Testis (tissue), 3 donors: Measurements from ENCODE around the gene SCAPER. TPM values are rescaled to one million over a fixed set of nuclear protein-coding genes. Genes with fewer than 3 reads are reported as not detected.

ENCODE experiments used
- DNase-seq: peaks from one replicate; pipeline ENCODE4 v3.0.0-alpha.2; 2019
- H3K27ac ChIP-seq, 2 donors: fragments of 200-600 bp; sonication (generic); one replicate each; pipeline ENCODE4 v1.5.1; 2019
- H3K27me3 ChIP-seq: fragments of 200-600 bp; sonication (generic); one replicate; pipeline ENCODE4 v1.5.1; 2019
- H3K36me3 ChIP-seq: fragments of 200-600 bp; sonication (generic); one replicate; pipeline ENCODE4 v1.5.1; 2017; ENCODE audit warnings: low read depth; ENCODE audit errors: missing control alignments
- H3K4me1 ChIP-seq: fragments of 200-600 bp; sonication (generic); one replicate; pipeline ENCODE4 v1.5.1; 2019
- H3K4me3 ChIP-seq, 2 donors: fragments of 200-600 bp; sonication (generic); one replicate each; pipeline ENCODE4 v1.5.1; 2017 to 2019
- H3K9me3 ChIP-seq: fragments of 200-600 bp; sonication (generic); one replicate; pipeline ENCODE4 v1.5.1; 2017
- CTCF ChIP-seq, 3 experiments: fragments of 450-650 bp in 2 of 3; fragments of 200-600 bp in 1 of 3; sonication (generic) in 1 of 3; IDR thresholded peaks; one replicate each; pipeline ENCODE4 v1.5.1; 2016 to 2019; ENCODE audit warnings: antibody characterized with exemption in 3 of 3, mild to moderate bottlenecking in 2 of 3, moderate library complexity in 1 of 3
- POLR2A ChIP-seq: fragments of 450-650 bp; IDR thresholded peaks from one replicate; pipeline ENCODE4 v1.6.1; 2017; ENCODE audit warnings: antibody characterized with exemption, mild to moderate bottlenecking, moderate library complexity
- WGBS, 2 donors: methylation state at CpG; one replicate each; pipeline ENCODE4 v1.1.5; 2018; 5-methylcytosine and 5-hydroxymethylcytosine counted together
- intact Hi-C: fragments of 100-400 bp; cut with DNase I; formaldehyde crosslinking; loops from one replicate; pipeline ENCODE4 v1.15.1; 2023; ENCODE audit warnings: low total_unique reads
- polyA plus RNA-seq: library from polyadenylated mRNA; stranded (reverse); fragments of 350-450 nt; fragmentation: Illumina TruSeq; extraction: RNeasy Lipid Tissue Mini Kit (QIAGEN cat#74804); gene quantifications from one replicate; pipeline ENCODE4 v1.2.3, GENCODE V29; 2014; ENCODE audit warnings: low read depth, low replicate concordance; ENCODE audit not compliant: insufficient read depth
- total RNA-seq, 2 donors: library from RNA; depleted of rRNA; stranded (reverse); fragments of >200 nt; gene quantifications; one replicate each; pipeline ENCODE4 v1.2.3, GENCODE V29; 2016

The SCAPER gene
- total and polyA plus RNA-seq, 3 donors from 2014 or later, result 43.7 to 60.7 (median 54.8) TPM

GRCh38 chr15:76636059-76636458 lies 269.1 kb downstream of the SCAPER start:
- no peaks in the 10 kb centered on the region for H3K36me3 ChIP-seq
- TF ChIP-seq CTCF (IDR thresholded peaks at IDR 0.05) (no peak), POLR2A (no peak)
- H3K4me1 ChIP-seq, result no peaks in the 10 kb centered on the region
- no peak overlapping the region for H3K27ac ChIP-seq
- H3K27me3 ChIP-seq, result no peaks in the 10 kb centered on the region
- H3K4me3 ChIP-seq, result no peak overlapping the region
- DNase-seq, result no peak
- H3K9me3 ChIP-seq, result no peaks in the 10 kb centered on the region
- intact Hi-C loops, result no loop called here

- 85 to 90% methylated on average over 4 of the region's 4 CpGs for WGBS, 2 donors
- Histone ChIP-seq H3K4me1 (no peaks in the 10 kb centered on the region), H3K9me3 (no peaks in the 10 kb centered on the region), H3K27ac (no peak overlapping the region), H3K36me3 (no peaks in the 10 kb centered on the region), H3K4me3 (no peak overlapping the region), H3K27me3 (no peaks in the 10 kb centered on the region)
- DNase-seq, result no peak
- no peak for TF ChIP-seq CTCF (IDR thresholded peaks at IDR 0.05)
- TF ChIP-seq POLR2A, result no peak
- intact Hi-C loops, result no loop called here
These were observed 278.5 kb downstream of the SCAPER start for GRCh38 chr15:76626611-76627010.

GRCh38 chr15:76625267-76625666 lies 279.9 kb downstream of the SCAPER start:
- no peaks in the 10 kb centered on the region for H3K4me1 ChIP-seq
- TF ChIP-seq POLR2A (no peak), CTCF (IDR thresholded peaks at IDR 0.05) (no peak)
- H3K27ac ChIP-seq, result no peak overlapping the region
- H3K9me3 ChIP-seq, result no peaks in the 10 kb centered on the region
- no peak for DNase-seq
- intact Hi-C loops, result no loop called here
- no peaks in the 10 kb centered on the region for H3K36me3 ChIP-seq
- H3K4me3 ChIP-seq, result no peak overlapping the region
- 77 to 88% methylated on average over 3 to 4 of the region's 4 CpGs for WGBS, 2 donors
- no peaks in the 10 kb centered on the region for H3K27me3 ChIP-seq

GRCh38 chr15:76614725-76615124 lies 290.4 kb downstream of the SCAPER start:
- no peak for DNase-seq
- H3K27ac ChIP-seq, result no peak overlapping the region
- no peaks in the 10 kb centered on the region for H3K9me3 ChIP-seq
- no peaks in the 10 kb centered on the region for H3K4me1 ChIP-seq
- no peaks in the 10 kb centered on the region for H3K36me3 ChIP-seq
- no peaks in the 10 kb centered on the region for H3K27me3 ChIP-seq
- no peak overlapping the region for H3K4me3 ChIP-seq
- intact Hi-C loops, result no loop called here
- no peak for TF ChIP-seq CTCF (IDR thresholded peaks at IDR 0.05)
- no peak for TF ChIP-seq POLR2A

- Histone ChIP-seq H3K4me1 (no peaks in the 10 kb centered on the region), H3K9me3 (no peaks in the 10 kb centered on the region), H3K36me3 (no peaks in the 10 kb centered on the region), H3K4me3 (no peak overlapping the region), H3K27ac (no peak overlapping the region), H3K27me3 (no peaks in the 10 kb centered on the region)
- no peak for DNase-seq
- 83 to 93% methylated on average over 6 to 7 of the region's 7 CpGs for WGBS, 2 donors
- intact Hi-C loops, result no loop called here
- no peak for TF ChIP-seq POLR2A
- TF ChIP-seq CTCF (IDR thresholded peaks at IDR 0.05), result no peak
These were observed 316.1 kb downstream of the SCAPER start for GRCh38 chr15:76588811-76589747.
